Hepatocyte (in vitro differentiated cells): ENCODE data around the gene DNAH6. TPM values are rescaled to one million over a fixed set of nuclear protein-coding genes. Genes with fewer than 3 reads are reported as not detected.

Source experiments
- DNase-seq: peaks from one replicate; pipeline ENCODE4 v3.0.0-alpha.2; 2016; ENCODE audit warnings: low spot score
- H2AFZ ChIP-seq: fragments of 200-600 bp; sonication (generic); 2 replicates; pipeline ENCODE4 v1.6.0; 2016; ENCODE audit warnings: antibody characterized with exemption, mild to moderate bottlenecking
- H3K27ac ChIP-seq: fragments of 200-600 bp; sonication (generic); 2 replicates; pipeline ENCODE4 v1.5.1; 2016; ENCODE audit warnings: mild to moderate bottlenecking
- H3K27me3 ChIP-seq: fragments of 200-600 bp; sonication (generic); 2 replicates; pipeline ENCODE4 v1.6.1; 2016
- H3K36me3 ChIP-seq: fragments of 200-600 bp; sonication (generic); replicated peaks from 2 replicates; pipeline ENCODE4 v1.5.1; 2016; ENCODE audit warnings: low read depth; ENCODE audit not compliant: insufficient read depth
- H3K4me1 ChIP-seq: fragments of 200-600 bp; sonication (generic); 2 replicates; pipeline ENCODE4 v1.5.1; 2016; ENCODE audit warnings: mild to moderate bottlenecking, moderate library complexity; ENCODE audit not compliant: insufficient read depth
- H3K4me2 ChIP-seq: fragments of 200-600 bp; sonication (generic); 2 replicates; pipeline ENCODE4 v1.6.0; 2016
- H3K4me3 ChIP-seq: fragments of 200-600 bp; sonication (generic); 2 replicates; pipeline ENCODE4 v1.5.1; 2016; ENCODE audit warnings: mild to moderate bottlenecking
- H3K79me2 ChIP-seq: fragments of 200-600 bp; sonication (generic); 2 replicates; pipeline ENCODE4 v1.6.0; 2017; ENCODE audit warnings: mild to moderate bottlenecking
- H3K9me2 ChIP-seq: fragments of 200-600 bp; sonication (generic); replicated peaks from 2 replicates; pipeline ENCODE4 v1.6.0; 2017; ENCODE audit warnings: mild to moderate bottlenecking; ENCODE audit not compliant: insufficient read depth
- H3K9me3 ChIP-seq: fragments of 200-600 bp; sonication (generic); 2 replicates; pipeline ENCODE4 v1.5.1; 2016; ENCODE audit warnings: low read depth, mild to moderate bottlenecking
- H4K20me1 ChIP-seq: fragments of 200-600 bp; sonication (generic); 2 replicates; pipeline ENCODE4 v1.6.0; 2016; ENCODE audit warnings: mild to moderate bottlenecking; ENCODE audit not compliant: insufficient read depth, poor library complexity, severe bottlenecking
- EZH2 ChIP-seq: fragments of 200-600 bp; sonication (generic); IDR thresholded peaks from 2 replicates; pipeline ENCODE4 v1.6.1; 2016; ENCODE audit warnings: antibody characterized with exemption, mild to moderate bottlenecking, borderline replicate concordance
- EZH2phosphoT487 ChIP-seq: fragments of 200-600 bp; sonication (generic); IDR thresholded peaks from one replicate; pipeline ENCODE4 v1.6.1; 2018; ENCODE audit warnings: antibody characterized with exemption, mild to moderate bottlenecking, low read depth, moderate library complexity; ENCODE audit not compliant: unreplicated experiment, severe bottlenecking
- WGBS: methylation state at CpG from one replicate; pipeline ENCODE4 v1.1.6; 2016; ENCODE audit warnings: low lambda C conversion rate; ENCODE audit errors: missing lambda C conversion rate; 5-methylcytosine and 5-hydroxymethylcytosine counted together
- polyA plus RNA-seq: library from polyadenylated mRNA; unstranded; fragments of >200 nt; fragmentation: Nextera tagmentation; extraction: Ambion mirVana; gene quantifications from 2 replicates; pipeline ENCODE4 v1.2.1, GENCODE V29; 2016
- total RNA-seq: library from RNA; depleted of rRNA; stranded (reverse); fragments of >200 nt; gene quantifications from 2 replicates; pipeline ENCODE4 v1.2.3, GENCODE V29; 2014
- TF ChIP-seq, protein P1 (sequence below): fragments of 200-600 bp; sonication (generic); IDR thresholded peaks from 2 replicates; pipeline ENCODE4 v1.5.1; 2016; ENCODE audit warnings: antibody characterized with exemption, mild to moderate bottlenecking; ENCODE audit not compliant: poor library complexity

Gene DNAH6
- total and polyA plus RNA-seq, 2 experiments from 2014 or later = 1.0 to 1.2 TPM

DNA sequence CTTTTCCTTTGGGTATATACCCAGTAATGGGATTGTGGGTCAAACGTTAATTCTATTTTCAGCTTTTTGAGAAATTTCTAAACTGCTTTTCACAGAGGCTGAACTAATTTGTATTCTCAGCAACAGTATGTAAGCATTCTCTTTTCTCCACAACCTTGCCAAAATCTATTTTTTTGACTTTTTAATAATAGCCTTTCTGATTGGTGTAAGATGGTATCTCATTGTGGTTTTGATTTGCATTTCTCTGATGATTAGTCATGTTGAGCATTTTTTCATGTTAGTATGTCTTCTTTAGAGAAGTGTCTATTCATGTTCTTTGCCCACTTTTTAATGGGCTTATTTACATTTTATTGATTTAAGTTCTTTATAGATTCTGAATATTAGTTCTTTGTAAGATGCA, 219.1 kb downstream of the DNAH6 start:
- no peak for DNase-seq
- Histone ChIP-seq H3K9me2 (no peaks in the 10 kb centered on the region), H3K27ac (no peak overlapping the region), H3K9me3 (no peaks in the 10 kb centered on the region), H3K79me2 (no peaks in the 10 kb centered on the region), H3K27me3 (no peaks in the 10 kb centered on the region), H3K36me3 (no peaks in the 10 kb centered on the region), H3K4me1 (no peaks in the 10 kb centered on the region), H4K20me1 (no peaks in the 10 kb centered on the region), H2AFZ (no peak overlapping the region), H3K4me3 (no peak overlapping the region), H3K4me2 (no peak overlapping the region)
- WGBS = 88% methylated on average over 1 of the region's 1 CpG
- TF ChIP-seq, protein P1, sequence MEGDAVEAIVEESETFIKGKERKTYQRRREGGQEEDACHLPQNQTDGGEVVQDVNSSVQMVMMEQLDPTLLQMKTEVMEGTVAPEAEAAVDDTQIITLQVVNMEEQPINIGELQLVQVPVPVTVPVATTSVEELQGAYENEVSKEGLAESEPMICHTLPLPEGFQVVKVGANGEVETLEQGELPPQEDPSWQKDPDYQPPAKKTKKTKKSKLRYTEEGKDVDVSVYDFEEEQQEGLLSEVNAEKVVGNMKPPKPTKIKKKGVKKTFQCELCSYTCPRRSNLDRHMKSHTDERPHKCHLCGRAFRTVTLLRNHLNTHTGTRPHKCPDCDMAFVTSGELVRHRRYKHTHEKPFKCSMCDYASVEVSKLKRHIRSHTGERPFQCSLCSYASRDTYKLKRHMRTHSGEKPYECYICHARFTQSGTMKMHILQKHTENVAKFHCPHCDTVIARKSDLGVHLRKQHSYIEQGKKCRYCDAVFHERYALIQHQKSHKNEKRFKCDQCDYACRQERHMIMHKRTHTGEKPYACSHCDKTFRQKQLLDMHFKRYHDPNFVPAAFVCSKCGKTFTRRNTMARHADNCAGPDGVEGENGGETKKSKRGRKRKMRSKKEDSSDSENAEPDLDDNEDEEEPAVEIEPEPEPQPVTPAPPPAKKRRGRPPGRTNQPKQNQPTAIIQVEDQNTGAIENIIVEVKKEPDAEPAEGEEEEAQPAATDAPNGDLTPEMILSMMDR = no peak
- TF ChIP-seq EZH2phosphoT487 (no peak), EZH2 (no peak)

DNA sequence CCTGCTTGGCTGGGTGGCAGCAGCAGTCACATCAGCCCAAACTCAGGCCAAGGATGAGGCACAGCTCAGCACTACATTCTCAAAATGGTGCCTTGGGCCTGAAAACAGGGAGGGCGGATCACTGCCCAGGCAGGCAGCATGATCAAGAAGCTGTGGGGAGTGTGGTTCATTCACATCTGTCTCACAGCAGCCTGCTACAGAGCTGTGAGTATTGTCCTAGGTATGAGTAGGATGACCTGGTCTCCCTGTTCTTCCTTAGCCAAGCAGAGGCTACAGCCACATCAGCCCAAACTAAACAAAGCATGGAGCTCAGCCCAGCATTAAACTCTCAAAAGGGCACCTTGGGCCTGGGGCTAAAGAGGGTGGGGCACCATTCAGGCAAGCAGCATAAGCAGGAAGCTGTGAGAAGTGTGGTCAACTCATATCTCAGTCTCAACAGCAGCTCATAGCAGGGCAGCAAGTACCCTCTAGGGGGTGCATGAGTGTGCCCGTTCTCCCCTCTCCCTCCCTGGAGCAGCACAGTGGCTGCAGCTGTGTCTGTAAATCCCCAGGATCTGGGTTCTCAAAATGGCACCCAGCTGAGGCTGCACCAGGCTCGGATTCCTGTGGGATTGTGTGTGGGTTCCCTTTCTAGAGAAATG, 225.0 kb downstream of the DNAH6 start:
- no peaks in the 10 kb centered on the region for H3K79me2 ChIP-seq
- no peaks in the 10 kb centered on the region for H3K9me2 ChIP-seq
- no peaks in the 10 kb centered on the region for H3K27me3 ChIP-seq
- H3K36me3 ChIP-seq = no peaks in the 10 kb centered on the region
- TF ChIP-seq, protein P1 = no peak
- TF ChIP-seq EZH2phosphoT487 (no peak), EZH2 (no peak)
- no peak overlapping the region for H3K4me3 ChIP-seq
- H3K27ac ChIP-seq = no peak overlapping the region
- no peaks in the 10 kb centered on the region for H3K4me1 ChIP-seq
- H2AFZ ChIP-seq = no peak overlapping the region
- DNase-seq = peak; percentile 11
- H3K9me3 ChIP-seq = no peaks in the 10 kb centered on the region
- H4K20me1 ChIP-seq = no peaks in the 10 kb centered on the region
- WGBS = 44% methylated on average over 3 of the region's 3 CpGs
- no peak overlapping the region for H3K4me2 ChIP-seq

DNA sequence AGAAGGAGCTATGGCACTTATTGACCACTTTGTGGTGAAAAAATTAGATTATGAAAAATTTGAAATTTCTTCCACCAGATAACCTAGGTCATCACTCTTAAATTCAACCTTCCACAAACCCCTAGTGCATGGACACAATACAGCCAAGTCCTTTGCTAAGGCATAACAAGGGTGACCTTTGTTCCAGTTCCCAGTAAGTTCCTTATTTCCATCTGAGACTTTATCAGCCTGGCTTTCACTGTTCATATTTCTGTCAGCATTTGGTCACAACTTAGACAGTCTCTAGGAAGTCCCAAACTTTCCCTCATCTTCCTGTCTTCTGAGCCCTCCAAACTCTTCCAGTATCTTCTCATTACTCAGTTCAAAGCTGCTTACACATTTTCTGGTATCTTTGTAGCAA, 232.0 kb downstream of the DNAH6 start:
- H4K20me1 ChIP-seq = no peaks in the 10 kb centered on the region
- no peaks in the 10 kb centered on the region for H3K9me3 ChIP-seq
- no peaks in the 10 kb centered on the region for H3K79me2 ChIP-seq
- H3K36me3 ChIP-seq = no peaks in the 10 kb centered on the region
- H3K27ac ChIP-seq = no peak overlapping the region
- H3K27me3 ChIP-seq = no peaks in the 10 kb centered on the region
- no peak for TF ChIP-seq EZH2
- TF ChIP-seq EZH2phosphoT487 = no peak
- TF ChIP-seq, protein P1 = no peak
- H3K4me3 ChIP-seq = no peak overlapping the region
- no peaks in the 10 kb centered on the region for H3K9me2 ChIP-seq
- DNase-seq = no peak
- H3K4me2 ChIP-seq = no peak overlapping the region
- H2AFZ ChIP-seq = no peak overlapping the region
- H3K4me1 ChIP-seq = no peaks in the 10 kb centered on the region

DNA sequence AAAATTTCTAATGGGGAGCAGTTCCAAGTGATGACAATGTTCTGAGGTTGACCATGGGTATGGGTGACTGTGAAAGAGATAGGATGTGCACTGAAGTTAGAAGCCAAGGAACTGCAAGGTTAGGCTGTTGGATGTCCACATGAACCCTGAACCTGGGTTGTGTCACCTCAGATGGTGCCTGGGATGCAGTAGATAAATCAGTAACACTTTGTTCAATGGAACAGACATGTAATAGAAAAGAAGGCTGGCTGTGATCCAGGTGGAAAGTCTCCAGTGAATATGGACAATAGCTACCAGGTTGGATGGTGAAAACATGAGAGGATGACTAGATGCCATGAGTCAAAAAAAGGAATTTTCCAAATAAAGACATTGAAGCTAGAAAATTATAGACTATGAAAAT, 233.1 kb downstream of the DNAH6 start:
- Histone ChIP-seq H3K27ac (no peak overlapping the region), H3K4me2 (no peak overlapping the region), H3K9me3 (no peaks in the 10 kb centered on the region), H3K36me3 (no peaks in the 10 kb centered on the region), H3K4me1 (no peaks in the 10 kb centered on the region), H3K9me2 (no peaks in the 10 kb centered on the region), H4K20me1 (no peaks in the 10 kb centered on the region), H3K4me3 (no peak overlapping the region), H3K79me2 (no peaks in the 10 kb centered on the region), H3K27me3 (no peaks in the 10 kb centered on the region), H2AFZ (no peak overlapping the region)
- TF ChIP-seq, protein P1 = no peak
- TF ChIP-seq EZH2phosphoT487 (no peak), EZH2 (no peak)
- DNase-seq = no peak
